IgD-negative memory B cell (primary cell): ENCODE measurements around the gene KLHL3. TPM values are rescaled to one million over a fixed set of nuclear protein-coding genes. Genes with fewer than 3 reads are reported as not detected.

ENCODE experiments used
- H3K27ac Mint-ChIP-seq, 3 donors: one replicate each; pipeline ENCODE4 v1.8.0; 2020 to 2022; ENCODE audit warnings: mild to moderate bottlenecking in 3 of 3, mixed read lengths in 3 of 3, moderate library complexity in 1 of 3
- H3K27me3 Mint-ChIP-seq: one replicate; pipeline ENCODE4 v1.8.0; 2021; ENCODE audit warnings: mixed read lengths
- H3K36me3 Mint-ChIP-seq: one replicate; pipeline ENCODE4 v1.8.0; 2020; ENCODE audit warnings: mild to moderate bottlenecking, mixed read lengths
- H3K4me1 Mint-ChIP-seq, 3 donors: one replicate each; pipeline ENCODE4 v1.8.0; 2020 to 2022; ENCODE audit warnings: mixed read lengths in 3 of 3, mild to moderate bottlenecking in 1 of 3
- H3K4me3 Mint-ChIP-seq, 4 donors: one replicate each; pipeline ENCODE4 v1.8.0; 2020 to 2022; ENCODE audit warnings: mild to moderate bottlenecking in 4 of 4, mixed read lengths in 4 of 4, moderate library complexity in 3 of 4
- H3K9me3 Mint-ChIP-seq, 3 donors: one replicate each; pipeline ENCODE4 v1.8.0; 2020 to 2021; ENCODE audit warnings: mixed read lengths in 3 of 3, mild to moderate bottlenecking in 1 of 3
- polyA plus RNA-seq: library from polyadenylated mRNA; unstranded; fragments of 300-500 nt; fragmentation: Illumina TruSeq; gene quantifications from one replicate; pipeline ENCODE4 v1.2.3, GENCODE V29; 2021

Gene KLHL3
- polyA plus RNA-seq, 1 donor from 2014 or later: 0.86 TPM

- H3K36me3 Mint-ChIP-seq: no peaks in the 10 kb centered on the region
- H3K27ac Mint-ChIP-seq: peak within 1 kb of the TSS; percentile 99 to 100 (median 100)
- peak within 1 kb of the TSS; percentile 96 to 100 (median 99) for H3K4me3 Mint-ChIP-seq
- peaks cover 20 to 32% (median 22%) of the 10 kb centered on the region in 3 donors for H3K4me1 Mint-ChIP-seq
- no peaks in the 10 kb centered on the region for H3K9me3 Mint-ChIP-seq
- H3K27me3 Mint-ChIP-seq: no peaks in the 10 kb centered on the region
These were observed 18.5 kb upstream of the KLHL3 start, which contains the start of gene HNRNPA0 for GRCh38 chr5:137754188-137754960. Gene HNRNPA0, minus strand, starts transcription at chr5:137754363. Its CDS starts 297 bp downstream, at chr5:137754066.

GRCh38 chr5:137753691-137754187, 17.9 kb upstream of the KLHL3 start:
- Mint-ChIP-seq H3K9me3 (no peaks in the 10 kb centered on the region), H3K27ac (peak overlapping the region; percentile 99 to 100 (median 100))

GRCh38 chr5:137752905-137753690, 17.2 kb upstream of the KLHL3 start:
- H3K4me3 Mint-ChIP-seq: peak overlapping the region; percentile 96 to 100 (median 99)
- peaks cover 20 to 32% (median 22%) of the 10 kb centered on the region in 3 donors for H3K4me1 Mint-ChIP-seq
- H3K9me3 Mint-ChIP-seq: no peaks in the 10 kb centered on the region
- no peaks in the 10 kb centered on the region for H3K27me3 Mint-ChIP-seq
- no peaks in the 10 kb centered on the region for H3K36me3 Mint-ChIP-seq
- H3K27ac Mint-ChIP-seq: peak overlapping the region; percentile 99 to 100 (median 100)

More at GRCh38 chr5:137753691-137754187, 17.9 kb upstream of the KLHL3 start:
- Mint-ChIP-seq H3K27me3 (no peaks in the 10 kb centered on the region), H3K4me3 (peak overlapping the region; percentile 96 to 100 (median 99)), H3K4me1 (peaks cover 20 to 32% (median 22%) of the 10 kb centered on the region in 3 donors), H3K36me3 (no peaks in the 10 kb centered on the region)

GRCh38 chr5:137751869-137752491, 16.1 kb upstream of the KLHL3 start:
- no peaks in the 10 kb centered on the region for H3K27me3 Mint-ChIP-seq
- no peaks in the 10 kb centered on the region for H3K36me3 Mint-ChIP-seq
- peak overlapping the region; percentile 96 to 100 (median 99) for H3K4me3 Mint-ChIP-seq
- H3K9me3 Mint-ChIP-seq: no peaks in the 10 kb centered on the region
- H3K4me1 Mint-ChIP-seq: peaks cover 20 to 32% (median 22%) of the 10 kb centered on the region in 3 donors
- peak overlapping the region; percentile 81 to 99 (median 84) for H3K27ac Mint-ChIP-seq

- Mint-ChIP-seq H3K4me1 (peaks cover 20 to 32% (median 22%) of the 10 kb centered on the region in 3 donors), H3K4me3 (peak overlapping the region in 1 of 4 donors; percentile 96), H3K27ac (peak overlapping the region in 1 of 3 donors; percentile 26), H3K27me3 (no peaks in the 10 kb centered on the region), H3K36me3 (no peaks in the 10 kb centered on the region), H3K9me3 (no peaks in the 10 kb centered on the region)
These were observed 14.5 kb upstream of the KLHL3 start for GRCh38 chr5:137750436-137750835.

- Mint-ChIP-seq H3K4me3 (no peak overlapping the region), H3K27me3 (no peaks in the 10 kb centered on the region), H3K9me3 (no peaks in the 10 kb centered on the region), H3K4me1 (peaks cover 19 to 33% (median 20%) of the 10 kb centered on the region in 3 donors), H3K27ac (no peak overlapping the region), H3K36me3 (no peaks in the 10 kb centered on the region)
These were observed 12.0 kb upstream of the KLHL3 start for GRCh38 chr5:137747848-137748247.

GRCh38 chr5:137743031-137743640, 7.2 kb upstream of the KLHL3 start:
- peaks cover 0 to 6% (median 0%) of the 10 kb centered on the region in 3 donors for H3K4me1 Mint-ChIP-seq
- H3K27ac Mint-ChIP-seq: peak overlapping the region in 1 of 3 donors; percentile 7
- H3K9me3 Mint-ChIP-seq: no peaks in the 10 kb centered on the region
- no peaks in the 10 kb centered on the region for H3K27me3 Mint-ChIP-seq
- H3K36me3 Mint-ChIP-seq: no peaks in the 10 kb centered on the region
- no peak overlapping the region for H3K4me3 Mint-ChIP-seq

GRCh38 chr5:137741718-137742117, 5.8 kb upstream of the KLHL3 start:
- no peak overlapping the region for H3K27ac Mint-ChIP-seq
- peaks cover 2% of the 10 kb centered on the region for H3K36me3 Mint-ChIP-seq
- no peak overlapping the region for H3K4me3 Mint-ChIP-seq
- peaks cover 0 to 7% (median 0%) of the 10 kb centered on the region in 3 donors for H3K4me1 Mint-ChIP-seq
- H3K9me3 Mint-ChIP-seq: peaks cover 0 to 3% (median 1%) of the 10 kb centered on the region in 3 donors
- peaks cover 2% of the 10 kb centered on the region for H3K27me3 Mint-ChIP-seq

GRCh38 chr5:137739737-137740136, 3.8 kb upstream of the KLHL3 start:
- H3K27ac Mint-ChIP-seq: no peak overlapping the region
- H3K4me1 Mint-ChIP-seq: peaks cover 0 to 7% (median 0%) of the 10 kb centered on the region in 3 donors
- H3K27me3 Mint-ChIP-seq: peaks cover 2% of the 10 kb centered on the region
- peaks cover 0 to 3% (median 1%) of the 10 kb centered on the region in 3 donors for H3K9me3 Mint-ChIP-seq
- peaks cover 2% of the 10 kb centered on the region for H3K36me3 Mint-ChIP-seq
- no peak overlapping the region for H3K4me3 Mint-ChIP-seq

- Mint-ChIP-seq H3K4me3 (no peak overlapping the region), H3K9me3 (peaks cover 0 to 3% (median 1%) of the 10 kb centered on the region in 3 donors), H3K36me3 (peaks cover 2% of the 10 kb centered on the region), H3K27ac (no peak overlapping the region), H3K27me3 (peaks cover 2% of the 10 kb centered on the region), H3K4me1 (peaks cover 0 to 11% (median 0%) of the 10 kb centered on the region in 3 donors)
These were observed 3.1 kb upstream of the KLHL3 start for GRCh38 chr5:137738947-137739346.

GRCh38 chr5:137737349-137738131, 1.7 kb upstream of the KLHL3 start:
- peaks cover 2% of the 10 kb centered on the region for H3K36me3 Mint-ChIP-seq
- peaks cover 0 to 7% (median 0%) of the 10 kb centered on the region in 3 donors for H3K4me1 Mint-ChIP-seq
- no peak overlapping the region for H3K27ac Mint-ChIP-seq
- peaks cover 0 to 3% (median 1%) of the 10 kb centered on the region in 3 donors for H3K9me3 Mint-ChIP-seq
- peaks cover 6% of the 10 kb centered on the region for H3K27me3 Mint-ChIP-seq
- peak overlapping the region in 1 of 4 donors; percentile 1 for H3K4me3 Mint-ChIP-seq

- Mint-ChIP-seq H3K9me3 (peaks cover 0 to 3% (median 1%) of the 10 kb centered on the region in 3 donors), H3K27ac (no peak overlapping the region), H3K4me1 (peaks cover 0 to 7% (median 0%) of the 10 kb centered on the region in 3 donors), H3K36me3 (peaks cover 2% of the 10 kb centered on the region), H3K4me3 (no peak overlapping the region), H3K27me3 (peaks cover 6% of the 10 kb centered on the region)
These were observed 607 bp upstream of the KLHL3 start for GRCh38 chr5:137736496-137736895.

- H3K27ac Mint-ChIP-seq: no peak overlapping the region
These were observed 831 bp downstream of the KLHL3 start for GRCh38 chr5:137734962-137735554.

More at GRCh38 chr5:137734962-137735554, 831 bp downstream of the KLHL3 start:
- peaks cover 6% of the 10 kb centered on the region for H3K27me3 Mint-ChIP-seq
- no peak overlapping the region for H3K4me3 Mint-ChIP-seq
- H3K36me3 Mint-ChIP-seq: peaks cover 2% of the 10 kb centered on the region
- H3K4me1 Mint-ChIP-seq: peaks cover 0 to 7% (median 0%) of the 10 kb centered on the region in 3 donors
- peaks cover 0 to 3% (median 1%) of the 10 kb centered on the region in 3 donors for H3K9me3 Mint-ChIP-seq
